MM.1S (cell line): ENCODE data around the gene GMPPA.

Experiments used
- DNase-seq: peaks from one replicate; pipeline ENCODE4 v3.0.0-alpha.2; 2015
- H2AFZ ChIP-seq: fragments of 300-600 bp; sonication (generic); 2 replicates; pipeline ENCODE4 v1.6.0; 2016; ENCODE audit warnings: antibody characterized with exemption, low read length
- H3F3A ChIP-seq: fragments of 300-600 bp; sonication (generic); 2 replicates; pipeline ENCODE4 v1.6.1; 2016; ENCODE audit warnings: mild to moderate bottlenecking, antibody characterized with exemption, low read length, moderate library complexity, mixed read lengths; ENCODE audit not compliant: insufficient read depth
- H3K27ac ChIP-seq: fragments of 300-600 bp; sonication (generic); 2 replicates; pipeline ENCODE4 v1.5.1; 2016; ENCODE audit warnings: mild to moderate bottlenecking, low read length
- H3K27me3 ChIP-seq: fragments of 300-600 bp; sonication (generic); replicated peaks from 2 replicates; pipeline ENCODE4 v1.6.0; 2016; ENCODE audit warnings: low read length; ENCODE audit not compliant: insufficient read depth
- H3K36me3 ChIP-seq: fragments of 300-600 bp; sonication (generic); replicated peaks from 2 replicates; pipeline ENCODE4 v1.6.1; 2016; ENCODE audit warnings: mild to moderate bottlenecking, low read length, mixed read lengths; ENCODE audit not compliant: insufficient read depth
- H3K4me1 ChIP-seq: fragments of 300-600 bp; sonication (generic); 2 replicates; pipeline ENCODE4 v1.6.1; 2016; ENCODE audit warnings: low read length, mixed read lengths
- H3K4me2 ChIP-seq: fragments of 300-600 bp; sonication (generic); 2 replicates; pipeline ENCODE4 v1.6.0; 2016; ENCODE audit warnings: low read depth, low read length
- H3K4me3 ChIP-seq: fragments of 300-600 bp; sonication (generic); 2 replicates; pipeline ENCODE4 v1.5.1; 2016; ENCODE audit warnings: low read length, mixed read lengths
- H3K79me2 ChIP-seq: fragments of 300-600 bp; sonication (generic); 2 replicates; pipeline ENCODE4 v1.6.1; 2016; ENCODE audit warnings: mixed run types, low read length, mixed read lengths
- H3K9ac ChIP-seq: fragments of 300-600 bp; sonication (generic); 2 replicates; pipeline ENCODE4 v1.6.1; 2016; ENCODE audit warnings: low read length, mixed read lengths
- H3K9me2 ChIP-seq: fragments of 300-600 bp; sonication (generic); replicated peaks from 2 replicates; pipeline ENCODE4 v1.6.1; 2016; ENCODE audit warnings: mild to moderate bottlenecking, low read length, mixed read lengths; ENCODE audit not compliant: insufficient read depth
- H3K9me3 ChIP-seq: fragments of 300-600 bp; sonication (generic); replicated peaks from 2 replicates; pipeline ENCODE4 v1.6.1; 2016; ENCODE audit warnings: mild to moderate bottlenecking, low read length, mixed read lengths; ENCODE audit not compliant: insufficient read depth
- H4K20me1 ChIP-seq: fragments of 300-600 bp; sonication (generic); 2 replicates; pipeline ENCODE4 v1.6.1; 2016; ENCODE audit warnings: mild to moderate bottlenecking, low read length, moderate library complexity, mixed read lengths; ENCODE audit not compliant: insufficient read depth
- CTCF ChIP-seq: fragments of 300-600 bp; sonication (generic); IDR thresholded peaks from 2 replicates; pipeline ENCODE4 v1.5.1; 2016; ENCODE audit warnings: antibody characterized with exemption, low read length, mixed read lengths
- EZH2 ChIP-seq: fragments of 300-600 bp; sonication (generic); optimal IDR thresholded peaks from 2 replicates; pipeline ENCODE3; 2017; ENCODE audit warnings: low read depth, mild to moderate bottlenecking, antibody characterized with exemption, low read length, mixed read lengths
- EZH2phosphoT487 ChIP-seq: fragments of 300-600 bp; sonication (generic); IDR thresholded peaks from 2 replicates; pipeline ENCODE4 v1.6.1; 2018; ENCODE audit warnings: antibody characterized with exemption, low read length

The GMPPA gene

GRCh38 chr2:219519526-219519916 lies 20.8 kb downstream of the GMPPA start:
- Histone ChIP-seq H3K4me2 (no peak overlapping the region), H2AFZ (no peak overlapping the region), H3K79me2 (no peaks in the 10 kb centered on the region), H3K27ac (no peak overlapping the region), H3K9me2 (no peaks in the 10 kb centered on the region), H3K4me1 (no peaks in the 10 kb centered on the region), H3F3A (no peaks in the 10 kb centered on the region), H3K9ac (no peak overlapping the region), H3K4me3 (no peak overlapping the region), H4K20me1 (no peaks in the 10 kb centered on the region), H3K27me3 (peaks cover 100% of the 10 kb centered on the region), H3K9me3 (no peaks in the 10 kb centered on the region), H3K36me3 (no peaks in the 10 kb centered on the region)
- DNase-seq: no peak
- TF ChIP-seq EZH2 (no peak), CTCF (no peak), EZH2phosphoT487 (no peak)

DNA sequence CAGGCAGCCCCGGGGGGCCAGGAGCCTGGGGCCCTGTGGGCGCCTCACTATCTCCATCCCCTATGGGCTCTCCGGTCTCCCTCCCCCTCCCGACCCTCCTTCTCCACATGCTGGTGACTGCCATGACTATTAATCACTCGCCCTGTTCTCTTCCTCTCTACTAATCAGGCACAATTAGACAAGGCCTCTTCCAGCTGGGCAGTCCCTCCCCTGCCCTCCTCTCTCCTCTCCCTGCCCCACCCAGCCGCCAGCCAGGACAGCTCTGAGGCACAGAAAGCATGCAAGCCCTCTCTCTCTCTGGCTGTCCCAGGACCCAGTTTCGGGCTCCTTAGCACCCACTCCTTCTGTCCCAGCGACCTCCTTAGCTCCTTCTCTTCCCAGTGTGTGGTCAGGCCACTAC lies 21.4 kb downstream of the GMPPA start:
- H3K79me2 ChIP-seq: no peaks in the 10 kb centered on the region
- no peak overlapping the region for H3K9ac ChIP-seq
- H3K4me1 ChIP-seq: no peaks in the 10 kb centered on the region
- H3K4me2 ChIP-seq: no peak overlapping the region
- no peak overlapping the region for H3K4me3 ChIP-seq
- H3K27me3 ChIP-seq: peaks cover 100% of the 10 kb centered on the region
- H3K36me3 ChIP-seq: no peaks in the 10 kb centered on the region
- H4K20me1 ChIP-seq: no peaks in the 10 kb centered on the region
- TF ChIP-seq CTCF (no peak), EZH2phosphoT487 (no peak), EZH2 (no peak)
- H3K27ac ChIP-seq: no peak overlapping the region
- no peaks in the 10 kb centered on the region for H3F3A ChIP-seq
- H3K9me3 ChIP-seq: no peaks in the 10 kb centered on the region
- no peak overlapping the region for H2AFZ ChIP-seq
- no peak for DNase-seq
- H3K9me2 ChIP-seq: no peaks in the 10 kb centered on the region

DNA sequence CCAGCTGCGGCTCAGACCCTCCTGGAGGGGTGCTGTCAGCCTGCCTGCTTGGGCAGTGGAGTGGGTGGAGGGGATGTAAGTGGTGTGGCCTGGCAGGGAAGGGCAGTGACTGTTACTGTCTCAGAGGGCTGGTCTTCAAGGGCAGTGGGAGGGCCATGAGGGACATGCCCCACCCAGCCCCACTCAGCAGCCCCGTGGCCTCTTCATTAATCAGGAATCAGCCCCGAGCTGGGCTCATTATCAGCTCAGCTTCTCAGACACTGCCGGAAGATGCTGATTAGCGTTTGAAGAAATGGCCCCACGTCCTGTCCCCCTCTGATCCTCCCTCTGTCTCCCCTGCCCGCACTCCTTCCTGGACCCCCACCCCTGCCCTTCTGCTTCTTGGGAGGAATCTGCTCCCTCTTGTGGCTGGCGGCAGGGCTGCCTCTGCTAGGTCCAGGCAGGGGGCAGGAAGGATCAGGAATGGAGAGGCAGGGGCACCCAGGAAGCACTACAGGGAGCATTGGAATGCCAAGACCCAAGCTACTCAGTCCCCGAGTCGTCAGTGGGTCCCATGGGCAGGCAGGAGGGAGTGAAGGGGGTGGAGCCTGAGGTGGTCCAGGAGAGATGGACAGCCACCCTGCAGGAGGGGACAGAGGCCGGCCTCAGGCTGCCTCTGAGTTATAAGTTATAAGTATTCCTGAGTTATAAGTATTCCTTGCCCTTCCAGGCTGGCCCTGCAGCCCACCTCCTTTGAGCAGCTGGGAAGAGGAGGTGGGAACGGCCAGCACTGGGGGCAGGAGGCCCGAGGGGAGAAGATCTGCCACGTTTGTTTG lies 22.6 kb downstream of the GMPPA start:
- TF ChIP-seq CTCF: peak; percentile 37
- no peak for TF ChIP-seq EZH2phosphoT487
- TF ChIP-seq EZH2: no peak
- Histone ChIP-seq H3K79me2 (no peaks in the 10 kb centered on the region), H4K20me1 (no peaks in the 10 kb centered on the region), H3K4me3 (no peak overlapping the region), H3K36me3 (no peaks in the 10 kb centered on the region), H3K4me1 (no peaks in the 10 kb centered on the region), H3K27me3 (peaks cover 100% of the 10 kb centered on the region), H3K27ac (no peak overlapping the region), H3F3A (no peaks in the 10 kb centered on the region), H3K4me2 (no peak overlapping the region), H3K9me3 (no peaks in the 10 kb centered on the region), H3K9me2 (no peaks in the 10 kb centered on the region), H3K9ac (no peak overlapping the region), H2AFZ (no peak overlapping the region)
- no peak for DNase-seq
